ENCODE results near the gene AIPL1.
"Not testable (repeated sequence)": the region's sequence is repeated elsewhere in the genome, so short reads cannot be mapped to it uniquely, and the experiment has no call there.

The AIPL1 gene, protein sequence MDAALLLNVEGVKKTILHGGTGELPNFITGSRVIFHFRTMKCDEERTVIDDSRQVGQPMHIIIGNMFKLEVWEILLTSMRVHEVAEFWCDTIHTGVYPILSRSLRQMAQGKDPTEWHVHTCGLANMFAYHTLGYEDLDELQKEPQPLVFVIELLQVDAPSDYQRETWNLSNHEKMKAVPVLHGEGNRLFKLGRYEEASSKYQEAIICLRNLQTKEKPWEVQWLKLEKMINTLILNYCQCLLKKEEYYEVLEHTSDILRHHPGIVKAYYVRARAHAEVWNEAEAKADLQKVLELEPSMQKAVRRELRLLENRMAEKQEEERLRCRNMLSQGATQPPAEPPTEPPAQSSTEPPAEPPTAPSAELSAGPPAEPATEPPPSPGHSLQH

DNA sequence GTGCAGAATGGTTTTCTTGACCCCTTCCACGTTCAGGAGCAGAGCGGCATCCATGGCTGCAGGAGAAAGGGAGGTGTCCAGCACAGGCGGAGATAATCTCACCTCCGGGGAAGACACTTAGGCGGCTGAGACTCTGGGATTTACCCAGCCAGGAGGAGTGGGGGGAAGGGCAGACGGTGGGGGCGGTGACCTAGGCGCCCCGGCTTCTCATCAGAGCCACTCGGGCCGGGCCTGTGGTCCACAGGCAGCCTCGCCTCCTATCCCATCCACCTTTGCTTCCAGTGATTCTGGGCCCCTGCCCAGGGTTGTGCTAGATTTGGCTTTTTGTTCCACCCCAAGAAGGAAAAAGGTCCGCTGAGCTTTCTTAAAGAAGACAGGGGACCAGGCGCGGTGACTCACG is at the start of gene AIPL1:
TSS of gene AIPL1 (minus strand) at position 71 of the 400 bp plus-strand sequence. CDS start at position 54, 17 bp downstream.
- no peak for DNase-seq (ENCODE audit: low spot score)

DNA sequence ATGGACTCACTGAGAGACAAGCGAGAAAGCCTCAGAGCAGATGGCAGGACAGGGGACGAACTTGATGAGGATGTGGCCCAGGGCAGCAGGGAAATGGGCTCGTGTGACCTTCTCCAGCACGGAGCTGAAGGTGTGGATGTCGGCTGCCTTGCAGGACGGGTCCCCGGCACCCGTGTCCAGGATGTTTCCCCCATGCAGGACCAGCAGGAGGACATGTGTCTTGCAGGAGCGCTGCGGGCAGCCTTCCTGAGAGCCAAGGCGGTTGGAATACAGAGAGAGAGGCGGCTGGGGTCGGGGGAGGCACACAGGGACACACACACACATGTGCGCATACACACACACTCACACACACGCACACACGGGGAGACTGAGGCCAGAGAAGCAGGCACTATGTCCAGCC is 48.6 kb upstream of the AIPL1 start:
- no peak for DNase-seq (ENCODE audit: low spot score)

GRCh38 chr17:6482796-6483195 is 47.9 kb upstream of the AIPL1 start:
- not testable (repeated sequence) for DNase-seq (ENCODE audit: low spot score)

DNA sequence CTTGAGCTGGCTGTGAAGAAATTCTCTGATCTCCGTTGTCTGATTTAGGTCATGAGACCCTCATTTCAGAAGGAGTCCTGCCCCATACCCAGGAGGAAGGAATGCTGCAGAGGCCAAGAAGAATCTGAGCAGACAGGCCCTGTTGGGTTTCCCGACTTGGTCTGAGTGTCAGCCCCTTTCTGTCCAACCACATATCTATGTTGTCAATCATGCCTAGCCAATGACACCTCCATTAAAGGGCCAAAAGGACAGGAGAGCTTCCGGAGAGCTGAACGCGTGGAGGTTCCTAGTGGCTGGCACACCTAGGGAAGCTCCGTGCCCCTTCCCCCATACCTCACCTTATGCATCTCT is 47.2 kb upstream of the AIPL1 start:
- DNase-seq (ENCODE audit: low spot score): no peak

- no peak for DNase-seq (ENCODE audit: low spot score)
Observed at GRCh38 chr17:6480303-6480675, 45.4 kb upstream of the AIPL1 start.

DNA sequence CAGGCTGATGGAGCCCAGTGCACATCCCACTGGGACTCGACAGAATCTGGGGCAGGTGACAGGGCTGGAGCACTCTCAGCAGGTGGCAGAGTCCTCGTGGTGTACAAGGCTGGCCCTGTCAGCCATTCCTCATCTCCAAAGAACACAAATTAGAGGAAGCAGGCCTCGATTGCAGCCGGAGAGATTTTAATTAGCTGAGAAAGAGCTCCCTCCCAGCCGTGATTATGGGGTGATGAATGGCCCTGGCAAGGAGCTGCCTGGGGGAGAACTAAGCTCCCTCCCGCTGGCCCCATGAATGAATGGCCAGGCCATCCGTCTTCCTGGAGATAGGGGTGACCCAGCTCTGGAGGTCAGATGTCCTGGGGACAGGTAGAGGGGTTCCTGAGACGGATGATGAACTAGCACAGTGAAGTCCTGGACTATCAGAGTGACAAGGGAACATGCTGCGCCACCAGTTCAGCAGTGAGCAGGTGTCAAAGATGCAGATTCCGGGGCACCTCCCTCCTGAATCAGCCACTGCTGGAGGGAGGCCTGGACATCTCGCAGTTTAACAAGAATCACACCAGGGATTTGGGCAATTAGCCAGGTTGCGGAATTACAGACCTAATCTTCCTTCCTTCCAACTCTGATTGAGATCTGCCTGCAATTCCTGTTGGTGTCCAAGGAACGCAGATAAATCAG is 44.8 kb upstream of the AIPL1 start:
- no peak for DNase-seq (ENCODE audit: low spot score)

DNA sequence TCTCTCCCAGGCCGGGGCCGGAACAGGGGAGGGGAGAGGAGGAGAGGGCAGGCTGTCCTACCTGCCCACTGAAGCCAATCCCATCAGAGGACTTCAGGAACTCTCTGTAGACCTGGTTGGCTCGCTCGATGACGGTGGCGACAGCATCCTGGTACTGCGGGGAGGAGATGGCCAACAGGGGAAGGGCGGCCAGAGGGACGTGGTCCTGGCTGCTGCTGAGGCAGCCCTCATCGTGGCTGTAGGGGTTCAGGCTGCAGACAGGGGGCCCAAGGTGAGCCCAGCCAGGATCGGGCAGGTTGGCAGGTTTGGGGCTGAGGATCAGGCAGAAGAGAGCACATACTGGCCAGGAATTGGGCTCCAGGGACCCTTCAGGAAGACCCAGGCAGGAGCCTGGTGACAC is 43.6 kb upstream of the AIPL1 start:
- no peak for DNase-seq (ENCODE audit: low spot score)

DNA sequence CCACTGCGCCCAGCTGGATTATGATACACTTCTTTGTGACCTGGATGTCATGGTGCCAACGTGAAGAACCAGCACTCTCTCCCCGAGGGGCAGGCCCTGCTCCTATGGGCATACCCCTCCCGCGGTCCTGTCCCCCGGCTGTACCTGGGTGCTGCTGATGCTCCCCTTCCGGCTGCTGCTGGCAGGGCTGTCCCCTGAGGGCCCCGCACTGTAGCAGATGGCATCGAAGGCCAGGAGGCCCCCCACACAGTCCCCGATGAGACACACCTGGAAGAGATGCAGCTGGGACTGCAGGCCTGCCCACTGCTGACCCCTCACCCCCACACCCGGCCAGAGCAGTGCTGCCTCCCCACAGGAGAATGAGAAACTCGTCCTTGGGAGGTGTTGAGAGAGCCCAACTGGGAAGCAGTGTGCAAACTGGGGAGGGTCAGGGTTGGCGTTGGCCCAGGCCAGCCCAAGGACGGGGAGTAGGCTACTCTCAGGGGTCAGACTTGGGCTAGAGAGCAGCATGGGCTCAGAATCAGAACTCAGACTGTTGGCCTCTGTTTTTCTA is 43.0 kb upstream of the AIPL1 start:
- no peak for DNase-seq (ENCODE audit: low spot score)

DNA sequence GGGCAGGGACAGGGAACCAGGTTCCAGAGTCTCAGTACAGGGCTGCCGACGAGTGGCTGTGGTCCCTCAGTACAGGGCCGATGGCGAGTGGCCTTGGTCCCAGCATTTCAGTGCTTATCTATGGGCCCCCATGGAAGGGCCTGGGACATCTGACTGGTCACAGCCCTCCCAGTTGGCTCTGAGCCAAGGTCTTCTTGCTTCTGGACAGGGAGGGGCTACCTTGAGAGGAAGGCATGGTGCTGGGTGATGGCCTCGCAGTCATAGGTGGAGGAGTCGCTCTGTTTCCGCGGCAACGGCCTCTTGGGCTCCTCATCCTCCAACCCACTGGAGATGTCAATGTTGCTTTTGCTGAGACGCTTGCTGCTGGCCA is 41.9 kb upstream of the AIPL1 start:
- DNase-seq (ENCODE audit: low spot score): no peak

DNA sequence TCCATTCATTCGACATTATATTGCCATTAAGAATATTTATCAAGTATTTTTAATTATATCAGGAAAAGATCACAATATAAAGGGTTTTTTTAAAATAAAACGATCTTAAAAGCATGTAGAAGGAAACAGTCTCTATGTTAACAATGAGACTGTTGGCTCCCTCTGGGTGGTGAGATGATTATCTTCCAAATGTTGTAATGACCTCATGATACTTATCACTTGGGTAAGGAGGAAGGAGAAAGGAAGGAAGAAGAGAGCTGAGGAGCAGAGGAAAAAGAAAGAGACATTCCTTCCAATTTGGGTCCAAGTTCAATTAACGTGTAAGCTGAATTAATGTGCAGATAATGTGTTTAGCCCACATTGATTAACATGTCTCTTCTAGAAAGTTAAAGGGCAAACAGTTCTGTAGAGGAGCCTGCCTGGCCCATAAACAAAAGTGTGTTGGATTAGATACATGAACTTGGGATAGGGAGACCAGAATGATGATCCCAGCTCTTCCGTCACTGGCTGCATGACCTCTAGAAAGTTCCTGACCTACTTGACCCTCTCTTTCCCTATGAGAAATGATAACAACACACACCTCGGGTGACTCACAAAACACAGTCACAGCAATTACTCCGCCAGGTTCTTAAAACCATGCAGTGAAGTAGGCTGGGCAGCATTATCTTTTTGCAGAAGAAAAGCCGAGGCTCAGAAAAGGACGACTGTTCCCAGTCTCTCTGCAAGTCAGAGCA is 41.3 kb upstream of the AIPL1 start:
- DNase-seq (ENCODE audit: low spot score): no peak

GRCh38 chr17:6475411-6475810 is 40.5 kb upstream of the AIPL1 start:
- DNase-seq (ENCODE audit: low spot score): no peak

- no peak for DNase-seq (ENCODE audit: low spot score)
Observed at GRCh38 chr17:6474906-6475305, 40.0 kb upstream of the AIPL1 start.

DNA sequence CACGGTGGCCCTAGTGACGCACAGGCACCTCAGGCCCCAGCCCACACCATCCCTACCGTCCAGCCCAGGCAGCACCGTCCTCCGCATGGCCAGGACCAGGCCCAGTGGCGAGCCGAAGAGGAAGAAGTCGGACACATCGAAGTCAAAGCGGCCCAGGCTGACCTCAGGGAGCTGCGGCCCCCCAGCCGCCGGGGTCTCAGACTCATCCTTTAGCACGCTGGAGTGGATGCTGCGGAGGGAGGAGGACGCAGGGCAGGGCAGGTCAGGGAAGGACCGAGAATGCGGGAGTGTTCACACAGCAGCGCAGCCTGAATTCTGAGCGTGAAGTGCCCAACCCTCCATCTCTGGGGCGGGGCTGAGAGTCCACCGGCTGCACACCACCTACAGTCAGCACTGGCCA is 39.5 kb upstream of the AIPL1 start:
- DNase-seq (ENCODE audit: low spot score): no peak

GRCh38 chr17:6473128-6473767 is 38.3 kb upstream of the AIPL1 start:
- DNase-seq (ENCODE audit: low spot score): peak; percentile 73

GRCh38 chr17:6472517-6472916 is 37.6 kb upstream of the AIPL1 start:
- no peak for DNase-seq (ENCODE audit: low spot score)

GRCh38 chr17:6471531-6472465 is 36.9 kb upstream of the AIPL1 start:
- DNase-seq (ENCODE audit: low spot score): peak; percentile 31

- no peak for DNase-seq (ENCODE audit: low spot score)
Observed at GRCh38 chr17:6470751-6471521, 36.0 kb upstream of the AIPL1 start.

- no peak for DNase-seq (ENCODE audit: low spot score)
Observed at GRCh38 chr17:6470146-6470718, 35.3 kb upstream of the AIPL1 start.

DNA sequence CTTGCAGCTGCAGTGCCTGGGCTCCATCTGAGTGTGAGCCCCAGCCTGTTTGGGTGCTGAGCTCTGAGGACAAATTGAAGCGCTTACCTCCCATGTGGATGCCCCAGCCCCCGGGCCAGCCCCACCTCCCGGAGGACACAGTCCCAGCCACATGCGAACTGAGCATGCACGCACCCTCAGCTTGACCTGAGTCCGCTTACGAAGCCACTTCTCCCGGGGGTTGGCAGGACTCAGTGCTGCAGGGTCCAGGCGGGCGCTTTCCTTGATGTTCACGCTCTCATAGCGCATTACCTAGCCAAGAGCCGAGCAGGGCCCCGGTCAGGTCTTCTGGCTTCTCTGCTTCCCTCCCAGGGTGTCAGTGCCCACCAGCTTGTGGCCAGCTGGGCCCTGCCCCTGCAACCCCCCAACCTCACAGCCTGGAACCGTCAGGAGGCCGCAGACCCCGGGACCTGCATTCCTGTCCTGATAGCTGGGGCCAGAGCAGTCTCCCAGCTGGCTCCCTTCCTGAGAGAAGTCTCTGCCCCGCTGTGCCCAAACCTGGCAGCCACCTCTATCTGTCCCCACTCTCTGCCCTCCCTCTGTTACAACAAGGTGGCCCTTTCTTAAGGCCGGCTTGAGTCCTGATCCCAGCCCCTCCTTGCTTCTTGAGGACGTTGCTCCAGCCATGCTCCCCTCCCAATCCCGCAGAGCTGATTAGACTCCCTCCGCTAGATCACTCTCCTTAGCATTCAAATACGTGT is 33.3 kb upstream of the AIPL1 start:
- DNase-seq (ENCODE audit: low spot score): no peak
